NK-92 (cell line): ENCODE results near the gene DET1.
"Not testable (repeated sequence)": the region's sequence is repeated elsewhere in the genome, so short reads cannot be mapped to it uniquely, and the experiment has no call there.

ENCODE experiments used
- DNase-seq: peaks from one replicate; lab custom pipeline; 2025; ENCODE audit not compliant: unreplicated experiment; lab: John Stamatoyannopoulos, UW

Gene DET1

GRCh38 chr15:88541111-88541510 is 5.4 kb downstream of the DET1 start:
- not testable (repeated sequence) for DNase-seq

DNA sequence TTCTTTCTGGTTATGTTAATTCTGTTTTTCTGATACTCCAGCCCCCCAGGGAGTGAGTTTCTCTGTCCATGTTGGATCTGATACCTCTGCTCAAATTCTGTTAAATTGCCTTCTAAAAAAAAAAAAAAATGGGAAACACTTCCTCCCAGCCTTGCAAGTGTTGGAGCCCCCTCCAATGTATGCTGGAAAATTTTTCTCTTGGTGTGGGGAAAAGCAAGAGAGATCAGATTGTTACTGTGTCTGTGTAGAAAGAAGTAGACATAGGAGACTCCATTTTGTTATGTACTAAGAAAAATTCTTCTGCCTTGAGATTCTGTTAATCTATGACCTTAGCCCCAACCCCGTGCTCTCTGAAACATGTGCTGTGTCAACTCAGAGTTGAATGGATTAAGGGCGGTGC is 6.1 kb downstream of the DET1 start:
- DNase-seq = not testable (repeated sequence)

DNA sequence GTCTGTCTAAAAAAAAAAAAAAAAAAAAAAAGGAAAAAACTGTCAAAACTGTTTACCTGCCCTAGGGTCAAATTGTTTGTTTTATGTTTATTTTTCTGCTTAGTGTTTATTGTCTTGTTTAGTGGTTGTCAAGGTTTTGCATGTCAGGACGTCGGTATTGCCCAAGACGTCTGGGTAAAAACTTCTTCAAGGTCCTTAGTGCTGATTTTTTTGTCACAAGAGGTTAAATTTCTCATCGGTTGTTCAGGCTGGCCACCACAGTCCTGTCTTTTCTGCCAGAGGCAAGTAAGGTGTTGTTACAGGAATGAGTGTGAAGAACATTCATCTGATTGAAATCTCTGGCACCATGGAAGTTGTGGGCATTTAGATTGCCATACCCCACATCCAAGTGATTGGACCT is 7.0 kb downstream of the DET1 start:
- no peak for DNase-seq

DNA sequence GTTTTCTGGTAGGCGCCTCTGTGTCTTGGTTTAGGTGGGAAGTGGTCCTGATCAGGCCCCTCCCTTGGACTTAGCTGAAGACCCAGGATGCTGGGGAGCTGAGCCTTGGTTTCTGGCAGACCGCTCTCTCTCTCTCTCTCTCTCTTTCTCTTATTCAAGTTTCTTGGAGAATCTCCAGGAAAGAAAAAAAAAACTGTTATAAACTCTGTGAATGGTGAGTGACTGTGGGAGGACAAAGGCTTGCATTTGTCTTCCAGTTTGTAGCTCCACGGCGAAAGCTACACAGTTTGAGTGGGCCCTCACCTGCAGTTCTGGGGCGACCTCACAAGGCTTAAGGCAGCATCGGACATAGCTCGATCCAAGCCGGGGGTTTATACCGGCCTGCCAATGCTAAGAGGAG is 7.5 kb downstream of the DET1 start:
- DNase-seq = no peak

GRCh38 chr15:88537591-88538317 is 8.7 kb downstream of the DET1 start:
- DNase-seq = no peak

DNA sequence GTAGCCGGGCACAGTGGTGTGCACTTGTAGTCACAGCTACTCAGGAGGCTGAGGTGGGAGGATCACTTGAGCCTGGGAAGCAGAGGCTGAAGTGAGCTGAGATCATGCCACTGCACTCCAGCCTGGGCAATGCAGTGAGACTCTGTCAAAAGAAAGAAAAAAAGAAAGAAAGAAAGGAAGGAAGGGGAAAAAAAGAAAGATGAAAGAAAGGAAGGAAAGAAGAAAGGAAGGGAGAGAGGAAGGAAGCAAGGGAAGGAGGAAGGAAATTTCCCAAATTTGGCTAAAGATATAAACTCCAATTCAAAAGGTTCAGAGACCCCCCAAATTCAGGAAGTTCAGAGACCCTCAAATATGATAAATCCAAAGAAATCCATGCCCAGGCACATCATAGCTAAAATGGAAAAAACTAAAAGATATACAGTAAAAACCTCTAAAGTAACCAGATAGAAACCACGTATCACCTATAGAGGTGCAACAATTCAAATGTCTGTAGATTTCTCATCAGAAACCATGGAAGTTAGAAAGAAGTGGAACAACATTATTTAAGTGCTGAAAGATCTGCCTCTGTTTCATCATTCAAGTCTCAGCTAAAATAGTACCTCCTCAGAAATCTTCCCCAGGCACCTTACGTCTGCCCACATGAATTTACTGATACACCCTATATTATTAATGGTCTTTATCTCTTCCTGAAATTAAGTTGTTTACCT is 10.7 kb downstream of the DET1 start:
- DNase-seq = no peak

DNA sequence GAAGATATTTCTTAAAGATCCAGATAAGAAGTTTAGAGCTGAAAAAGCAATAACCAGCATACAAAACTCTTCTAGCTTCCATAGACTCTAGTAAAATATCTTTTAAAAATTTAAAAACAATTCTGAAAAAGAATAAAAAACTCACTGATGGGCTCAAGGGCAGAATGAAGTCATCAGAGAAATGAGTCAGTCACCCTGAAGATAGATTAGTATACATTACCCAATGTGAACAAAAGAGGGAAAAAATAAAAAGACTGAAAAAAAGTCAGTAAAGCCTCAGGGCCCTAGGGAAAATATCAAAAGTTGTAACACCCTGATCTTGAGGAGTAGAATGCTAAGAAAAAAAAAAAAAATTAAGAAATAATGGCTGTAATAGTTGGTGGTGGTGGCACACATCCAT is 11.4 kb downstream of the DET1 start:
- DNase-seq = no peak

GRCh38 chr15:88533376-88533775 is 13.1 kb downstream of the DET1 start:
- no peak for DNase-seq

DNA sequence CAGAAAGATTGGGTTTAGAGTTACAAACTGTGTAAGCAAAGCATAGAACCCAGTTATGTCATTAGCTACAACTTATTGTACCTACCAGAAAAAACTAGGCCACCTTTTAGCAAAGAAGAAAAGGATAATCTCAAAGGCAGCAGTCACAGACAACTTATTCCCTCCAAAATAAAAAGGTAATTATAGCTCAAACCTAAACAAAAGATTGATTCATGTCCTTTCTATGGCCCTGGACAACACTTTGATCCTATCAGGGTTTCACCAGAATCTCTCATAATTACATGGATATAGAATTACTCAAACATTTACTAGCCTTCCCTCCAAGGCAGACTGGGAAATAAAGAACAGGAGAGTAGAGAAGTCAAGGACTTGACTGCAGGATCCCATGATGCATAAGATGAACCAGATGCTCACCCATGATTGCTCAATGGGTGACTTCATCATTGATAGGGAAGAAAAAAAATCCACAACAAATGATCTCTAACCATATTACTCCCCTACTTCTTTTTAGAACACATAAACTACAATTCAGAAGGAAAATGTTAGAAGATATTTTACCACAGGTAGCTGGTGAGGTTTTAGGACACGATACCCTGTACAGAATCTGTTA is 17.4 kb downstream of the DET1 start:
- DNase-seq = no peak

DNA sequence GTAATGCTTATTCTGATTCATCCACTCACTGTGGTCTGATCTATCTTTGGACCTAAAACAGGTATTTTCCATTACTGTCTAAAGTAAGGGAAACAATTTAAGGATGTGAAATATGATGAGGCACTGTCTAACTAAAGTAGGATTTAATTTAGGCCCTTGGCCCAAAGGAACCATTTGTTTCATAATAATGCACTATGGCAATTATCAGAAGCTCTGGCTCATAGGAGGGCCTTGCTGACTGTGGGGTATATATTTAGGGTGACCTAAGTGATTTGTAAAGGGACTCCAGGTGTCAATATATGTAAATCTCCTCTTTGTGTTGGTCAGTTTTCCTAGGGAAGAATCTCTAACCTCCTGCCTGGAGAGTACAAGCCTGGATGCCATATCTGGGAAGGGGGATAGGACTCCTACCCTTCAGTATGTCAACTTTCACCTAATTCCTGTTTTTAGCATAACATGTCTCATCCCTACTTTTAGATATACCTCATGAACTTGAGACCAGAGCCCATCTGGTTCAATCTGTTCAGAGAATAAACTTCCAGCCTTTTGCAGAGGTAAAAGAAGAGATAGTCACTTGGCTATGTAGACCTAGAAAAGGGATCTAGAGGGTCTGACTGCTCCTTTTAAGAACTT is 20.1 kb downstream of the DET1 start:
- no peak for DNase-seq

GRCh38 chr15:88525418-88525817 is 21.1 kb downstream of the DET1 start:
- DNase-seq = no peak

DNA sequence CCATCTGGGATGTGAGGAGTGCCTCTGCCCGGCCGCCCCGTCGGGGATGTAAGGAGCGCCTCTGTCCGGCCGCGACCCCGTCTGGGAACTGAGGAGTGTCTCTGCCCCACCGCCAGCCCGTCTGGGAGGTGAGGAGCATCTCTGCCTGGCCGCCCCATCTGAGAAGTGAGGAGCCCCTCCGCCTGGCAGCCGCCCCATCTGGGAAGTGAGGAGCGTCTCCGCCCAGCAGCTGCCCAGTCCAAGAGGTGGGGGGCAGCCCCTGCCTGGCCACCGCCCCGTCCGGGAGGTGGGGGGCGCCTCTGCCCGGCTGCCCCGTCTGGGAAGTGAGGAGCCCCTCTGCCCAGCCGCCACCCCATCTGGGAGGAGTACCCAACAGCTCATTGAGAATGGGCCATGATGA is 22.4 kb downstream of the DET1 start:
- not testable (repeated sequence) for DNase-seq

- DNase-seq = no peak
Measured at GRCh38 chr15:88518903-88519302, 27.6 kb downstream of the DET1 start.

DNA sequence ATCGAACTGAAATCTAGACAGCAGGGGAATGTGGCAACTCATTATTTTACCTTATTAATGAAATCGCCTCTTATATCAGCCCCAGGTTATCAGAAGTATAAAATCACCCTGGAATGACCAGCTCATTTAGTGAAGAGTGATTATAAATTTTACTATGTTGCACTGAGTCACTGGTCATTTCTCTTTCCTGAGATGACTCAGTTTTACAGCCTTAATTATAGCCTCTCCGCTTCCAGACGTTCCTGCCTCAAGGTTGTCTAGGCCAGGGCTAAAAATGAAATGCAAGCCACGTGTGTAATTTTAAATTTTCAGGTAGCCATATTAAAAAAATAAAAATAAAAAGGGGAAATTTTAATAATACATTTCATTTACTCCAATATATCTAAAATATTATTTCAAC is 33.3 kb downstream of the DET1 start:
- DNase-seq = no peak

DNA sequence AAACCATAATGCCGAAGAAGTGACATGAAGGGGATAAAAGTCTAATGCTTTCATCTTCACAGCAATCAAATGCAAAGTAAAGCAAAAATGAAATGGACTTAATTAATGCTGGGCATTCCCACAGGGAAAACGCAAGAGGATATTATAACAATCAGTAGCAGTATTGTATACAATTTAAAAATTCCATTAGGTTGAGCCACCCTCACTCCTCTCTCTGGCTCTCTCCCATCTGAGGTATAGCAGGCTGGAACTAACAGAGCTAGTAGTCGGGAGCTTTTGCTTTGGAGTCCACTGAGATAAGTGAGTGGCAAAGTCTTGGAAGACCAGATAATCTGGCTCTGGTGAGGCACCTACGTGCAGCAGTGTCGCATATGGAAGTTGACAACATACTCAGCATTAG is 33.9 kb downstream of the DET1 start:
- DNase-seq = no peak

DNA sequence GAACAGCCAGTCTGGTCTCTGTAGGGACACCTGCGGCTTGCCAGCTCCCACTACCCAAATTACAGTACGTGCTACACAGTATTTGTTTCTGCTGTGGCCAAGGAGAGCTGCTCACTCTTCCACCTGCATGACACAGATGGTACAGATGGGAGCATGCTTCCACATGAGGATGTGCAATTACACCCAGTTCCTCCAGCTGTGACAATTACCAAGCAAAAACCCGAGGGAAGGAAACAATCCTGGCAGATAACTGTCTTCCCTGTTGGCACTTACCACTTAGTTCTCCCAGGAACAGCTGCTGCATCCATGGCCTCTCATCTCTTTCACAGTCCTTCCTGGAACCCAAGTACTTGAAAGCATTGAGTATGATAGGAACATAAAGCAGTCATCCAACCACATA is 34.4 kb downstream of the DET1 start:
- no peak for DNase-seq

DNA sequence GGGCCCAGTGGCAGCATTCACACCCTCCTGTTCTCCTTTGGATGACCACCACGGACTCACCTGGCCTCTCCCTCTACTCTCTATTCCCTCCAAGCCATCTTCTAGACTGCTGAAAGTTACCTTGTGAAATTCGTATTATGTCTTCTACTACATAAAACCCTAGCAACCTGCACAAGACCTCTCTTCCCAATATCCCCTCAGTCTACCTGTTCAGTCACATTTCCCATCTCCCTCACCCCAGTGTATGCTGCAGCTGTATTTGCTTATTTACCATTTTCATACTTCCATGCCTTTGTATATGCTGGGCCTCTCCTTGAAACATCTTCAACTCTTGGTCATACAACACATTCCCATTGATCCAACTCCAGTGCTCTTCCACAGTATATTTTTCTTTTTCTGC is 35.3 kb downstream of the DET1 start:
- no peak for DNase-seq

- DNase-seq = no peak
Measured at GRCh38 chr15:88509964-88510363, 36.5 kb downstream of the DET1 start.

- DNase-seq = no peak
Measured at GRCh38 chr15:88509321-88509720, 37.2 kb downstream of the DET1 start.

DNA sequence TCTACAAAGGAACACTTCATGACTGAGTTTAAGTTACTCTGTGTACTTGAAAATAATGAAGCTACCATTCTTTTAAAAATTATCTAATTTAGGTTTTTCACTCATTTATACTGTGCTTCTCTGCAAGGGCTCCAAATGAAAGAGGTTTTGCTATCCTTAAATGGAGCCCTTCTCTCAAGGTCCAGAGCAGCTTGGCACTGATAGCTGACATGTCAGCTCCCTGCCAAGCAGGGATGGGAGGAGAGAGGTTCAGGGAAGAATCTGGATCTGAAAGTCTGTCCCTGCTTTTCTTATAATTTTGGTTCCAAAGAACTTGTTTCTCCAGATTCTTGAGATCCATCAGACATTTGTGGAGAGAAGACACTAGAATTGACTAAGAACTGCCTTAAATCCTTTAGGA is 39.9 kb downstream of the DET1 start:
- DNase-seq = no peak

GRCh38 chr15:88505721-88506120 is 40.8 kb downstream of the DET1 start:
- DNase-seq = no peak

- no peak for DNase-seq
Measured at GRCh38 chr15:88504445-88504844, 42.0 kb downstream of the DET1 start.
